NT2/D1 (cell line): ENCODE results near the gene EIF3K.

Experiments used
- SUZ12 ChIP-seq: IDR thresholded peaks from 2 replicates; pipeline ENCODE4 v1.6.1; 2011; ENCODE audit not compliant: insufficient read length, insufficient read depth; ENCODE audit errors: extremely low read depth
- YY1 ChIP-seq: IDR thresholded peaks from 2 replicates; pipeline ENCODE4 v1.6.1; 2011; ENCODE audit not compliant: insufficient read length, insufficient read depth
- ZNF274 ChIP-seq: IDR thresholded peaks from 2 replicates; pipeline ENCODE4 v1.6.1; 2011; ENCODE audit warnings: mild to moderate bottlenecking, low read depth, low read length

GRCh38 chr19:38571682-38572081 lies 47.3 kb upstream of the EIF3K start:
- no peak for TF ChIP-seq SUZ12
- no peak for TF ChIP-seq ZNF274
- no peak for TF ChIP-seq YY1
